Endothelial cell of umbilical vein (primary cell): Measurements from ENCODE around the gene COCH. TPM values are rescaled to one million over a fixed set of nuclear protein-coding genes. Genes with fewer than 3 reads are reported as not detected.

Source experiments
- BruUV-seq: library from RNA; stranded (reverse); fragments of 400-500 nt; replicated peaks from 2 replicates; lab custom pipeline; 2021; lab: Mats Ljungman, UMichigan
- CTCF ChIA-PET: fragments of 300-600, 350-600 bp; sonication (Branson Sonifier 250); formaldehyde crosslinking; loops from one replicate; lab custom pipeline; 2021; ENCODE audit warnings: antibody characterized with exemption, inconsistent platforms; lab: Charles Lee
- POLR2A ChIA-PET: fragments of 300-600, 350-600 bp; sonication (Branson Sonifier 250); formaldehyde crosslinking; loops from one replicate; lab custom pipeline; 2021; ENCODE audit warnings: antibody characterized with exemption, inconsistent platforms; lab: Charles Lee
- DNase-seq: peaks from one replicate; pipeline ENCODE4 v3.0.0-alpha.2; 2011; ENCODE audit warnings: low read depth, low spot score
- FAIRE-seq: peaks from 2 replicates; lab custom pipeline; 2011; peaks lifted over from hg19 to GRCh38; lab: Jason Lieb, UNC
- H2AFZ ChIP-seq: 2 replicates; pipeline ENCODE4 v1.6.0; 2012; ENCODE audit warnings: low read depth, low read length, control low read depth, inconsistent platforms
- H3K27ac ChIP-seq: 2 replicates; pipeline ENCODE4 v1.5.1; 2011; ENCODE audit warnings: low read depth, mild to moderate bottlenecking, control low read depth, low read length, moderate library complexity; ENCODE audit not compliant: insufficient read depth
- H3K27me3 ChIP-seq, 2 experiments: 2 replicates each; pipeline versions ENCODE4 v1.6.0 to v1.6.1; 2011; ENCODE audit warnings: low read length in 2 of 2, mixed read lengths in 1 of 2; ENCODE audit not compliant: control insufficient read depth in 2 of 2, insufficient read depth in 2 of 2
- H3K36me3 ChIP-seq, 2 experiments: 2 replicates in 1 of 2; 3 replicates in 1 of 2; pipeline ENCODE4 v1.5.1; 2011; ENCODE audit warnings: low read length in 2 of 2, mild to moderate bottlenecking in 1 of 2, moderate library complexity in 1 of 2; ENCODE audit not compliant: control insufficient read depth in 2 of 2, insufficient read depth in 2 of 2; ENCODE audit errors: extremely low read depth in 1 of 2
- H3K4me1 ChIP-seq: 3 replicates; pipeline ENCODE4 v1.5.1; 2011; ENCODE audit warnings: mild to moderate bottlenecking, low read length; ENCODE audit not compliant: control insufficient read depth, insufficient read depth; ENCODE audit errors: extremely low read depth
- H3K4me2 ChIP-seq: 2 replicates; pipeline ENCODE4 v1.6.1; 2011; ENCODE audit warnings: low read length, control low read depth, mixed read lengths; ENCODE audit not compliant: insufficient read depth
- H3K4me3 ChIP-seq, 3 experiments: fragments of 200-600 bp in 1 of 3; sonication (generic), shearing (Covaris generic) in 1 of 3; replicated peaks in 1 of 3; 2 replicates each; pipeline ENCODE4 v1.5.1; 2011 to 2016; ENCODE audit warnings: control low read depth in 3 of 3, low read length in 3 of 3, mild to moderate bottlenecking in 2 of 3, inconsistent platforms in 1 of 3, low read depth in 1 of 3, moderate library complexity in 1 of 3; ENCODE audit not compliant: insufficient read depth in 1 of 3
- H3K79me2 ChIP-seq: 2 replicates; pipeline ENCODE4 v1.6.0; 2012; ENCODE audit warnings: low read length, inconsistent platforms; ENCODE audit not compliant: control insufficient read depth, insufficient read depth
- H3K9ac ChIP-seq: replicated peaks from 2 replicates; pipeline ENCODE3; 2011; ENCODE audit warnings: low read length, control low read depth; ENCODE audit not compliant: insufficient read depth; ENCODE audit errors: extremely low read depth
- H3K9me1 ChIP-seq: replicated peaks from 3 replicates; pipeline ENCODE4 v1.6.0; 2011; ENCODE audit warnings: mild to moderate bottlenecking, low read length; ENCODE audit not compliant: control insufficient read depth, insufficient read depth; ENCODE audit errors: extremely low read depth
- H3K9me3 ChIP-seq: replicated peaks from 2 replicates; pipeline ENCODE4 v1.5.1; 2012; ENCODE audit warnings: low read length, inconsistent platforms; ENCODE audit not compliant: control insufficient read depth, insufficient read depth
- H4K20me1 ChIP-seq: replicated peaks from 2 replicates; pipeline ENCODE3; 2011; ENCODE audit warnings: mild to moderate bottlenecking, low read length; ENCODE audit not compliant: control insufficient read depth, insufficient read depth; ENCODE audit errors: extremely low read depth
- CTCF ChIP-seq, 2 donors: IDR thresholded peaks; 1 replicate in 1 of 2; 2 replicates in 1 of 2; pipeline ENCODE4 v1.5.1; 2011; ENCODE audit warnings: low read length in 2 of 2, mild to moderate bottlenecking in 2 of 2, moderate library complexity in 2 of 2, control low read depth in 1 of 2, inconsistent platforms in 1 of 2, low read depth in 1 of 2; ENCODE audit not compliant: insufficient read depth in 1 of 2; ENCODE audit errors: extremely low read depth in 1 of 2
- EZH2 ChIP-seq: IDR thresholded peaks from 2 replicates; pipeline ENCODE4 v1.6.1; 2012; ENCODE audit warnings: borderline replicate concordance, low read depth, mild to moderate bottlenecking, moderate library complexity, low read length, inconsistent platforms; ENCODE audit not compliant: severe bottlenecking
- FOS ChIP-seq: IDR thresholded peaks from 2 replicates; pipeline ENCODE4 v1.6.1; 2011; ENCODE audit warnings: mild to moderate bottlenecking, low read length, moderate library complexity, borderline replicate concordance; ENCODE audit not compliant: insufficient read depth
- GATA2 ChIP-seq: IDR thresholded peaks from 2 replicates; pipeline ENCODE4 v1.7.0; 2011; ENCODE audit warnings: low read depth, mild to moderate bottlenecking, moderate library complexity, mixed read lengths, low read length; ENCODE audit not compliant: insufficient read length, insufficient read depth
- JUN ChIP-seq: IDR thresholded peaks from 2 replicates; pipeline ENCODE4 v1.6.1; 2011; ENCODE audit warnings: borderline replicate concordance, low read depth; ENCODE audit not compliant: insufficient read length, insufficient read depth
- MAX ChIP-seq: IDR thresholded peaks from 2 replicates; pipeline ENCODE4 v1.6.1; 2011; ENCODE audit not compliant: insufficient read depth, insufficient read length
- MYC ChIP-seq: IDR thresholded peaks from one replicate; pipeline ENCODE4 v1.6.1; 2011; ENCODE audit warnings: mild to moderate bottlenecking, low read depth, low read length
- POLR2A ChIP-seq: IDR thresholded peaks from 2 replicates; pipeline ENCODE4 v1.6.1; 2012; ENCODE audit warnings: low read depth, mild to moderate bottlenecking, control low read depth, low read length
- POLR2AphosphoS5 ChIP-seq: IDR thresholded peaks from 2 replicates; pipeline ENCODE4 v1.6.1; 2012; ENCODE audit warnings: low read depth, mild to moderate bottlenecking, control low read depth, low read length, moderate library complexity; ENCODE audit not compliant: insufficient read depth
- dilution Hi-C: fragments of 300-500 bp; cut with MboI; formaldehyde crosslinking; loops from one replicate; pipeline ENCODE4 v1.15.0; 2019; ENCODE audit warnings: low sequenced_read_pairs; ENCODE audit not compliant: extremely low pct_ligation_motif_present
- intact Hi-C: fragments of 100-400 bp; cut with micrococcal nuclease; formaldehyde crosslinking; loops from one replicate; pipeline ENCODE4 v1.10.0; 2022
- polyA plus RNA-seq, 4 experiments: library from polyadenylated mRNA; depleted of rRNA in 3 of 4; stranded (reverse) in 3 of 4; unstranded in 1 of 4; fragments of >200 nt; gene quantifications; 2 replicates each; pipeline versions ENCODE4 v1.2.1 to v1.2.3, GENCODE V29; 2011 to 2012; ENCODE audit warnings: missing spikeins in 1 of 4
- total RNA-seq: library from RNA; stranded (reverse); gene quantifications from 2 replicates; pipeline ENCODE4 v1.2.3, GENCODE V29; 2021

The COCH gene
- total and polyA plus RNA-seq, 2 donors (not counting 3 experiments of a cell fraction or from before 2014, with no cell fraction given), result 0.87 to 1.9 TPM

- Histone ChIP-seq H3K4me2 (no peak overlapping the region), H3K9me1 (no peaks in the 10 kb centered on the region), H3K27ac (no peak overlapping the region), H3K4me3 (no peak overlapping the region), H3K4me1 (peaks cover 12% of the 10 kb centered on the region), H3K36me3 (no peaks in the 10 kb centered on the region), H3K27me3 (peaks cover 38 to 53% of the 10 kb centered on the region in 2 experiments), H2AFZ (no peak overlapping the region), H3K9me3 (no peaks in the 10 kb centered on the region), H4K20me1 (no peaks in the 10 kb centered on the region), H3K79me2 (no peaks in the 10 kb centered on the region), H3K9ac (no peak overlapping the region)
- CTCF ChIA-PET, result no interaction called here
- intact Hi-C loops (no loop called here), dilution Hi-C loops (no loop called here)
- no TSS peak for BruUV-seq
- FAIRE-seq, result no peak
- no peak for DNase-seq
- POLR2A ChIA-PET, result no interaction called here
- TF ChIP-seq MYC, result no peak
- no peak for TF ChIP-seq JUN
- TF ChIP-seq MAX, result no peak
- no peak for TF ChIP-seq POLR2A
- TF ChIP-seq CTCF (IDR thresholded peaks at IDR 0.05; ENCODE audit: extremely low read depth in 1 of 2, insufficient read depth in 1 of 2, low read depth in 1 of 2, low read length in 2 of 2), result no peak
- TF ChIP-seq FOS, result no peak
- TF ChIP-seq POLR2AphosphoS5, result no peak
- no peak for TF ChIP-seq EZH2
- no peak for TF ChIP-seq GATA2
Measured at GRCh38 chr14:30876692-30877091, 2.3 kb downstream of the COCH start.
